ENCODE results near the gene RBM20. TPM values are rescaled to one million over a fixed set of nuclear protein-coding genes. Genes with fewer than 3 reads are reported as not detected.

RBM20 gene
- total RNA-seq, 1 experiment from 2014 or later, result 0.11 TPM

GRCh38 chr10:110843031-110843430, 198.9 kb downstream of the RBM20 start:
- Histone ChIP-seq H2AFZ (no peak overlapping the region), H3K4me3 (no peak overlapping the region), H3K27ac (no peak overlapping the region), H3F3A (ENCODE audit: insufficient read depth, low read depth) (no peaks in the 10 kb centered on the region), H3K79me2 (ENCODE audit: low read depth) (no peaks in the 10 kb centered on the region), H4K20me1 (ENCODE audit: insufficient read depth) (no peaks in the 10 kb centered on the region), H3K36me3 (ENCODE audit: low read depth) (no peaks in the 10 kb centered on the region), H3K4me2 (no peak overlapping the region), H3K9me2 (ENCODE audit: insufficient read depth) (no peaks in the 10 kb centered on the region), H3K4me1 (replicated peaks; ENCODE audit: insufficient read depth) (peaks cover 13% of the 10 kb centered on the region; the same call in 1 of the 2 replicates), H3K9me3 (ENCODE audit: insufficient read depth, low read depth) (no peaks in the 10 kb centered on the region), H3K27me3 (ENCODE audit: insufficient read depth, low read depth) (no peaks in the 10 kb centered on the region)
- ChIA-PET CTCF (no interaction called here), POLR2A (ENCODE audit: unreplicated experiment) (no interaction called here)
- intact Hi-C loops (cut with micrococcal nuclease; ENCODE audit: unreplicated experiment), result no loop called here
- no peak for TF ChIP-seq EZH2 (IDR thresholded peaks at IDR 0.05; ENCODE audit: low read depth)
- TF ChIP-seq CTCF (conservative IDR thresholded peaks at IDR 0.05), result no peak
- no TSS peak for BruUV-seq (replicated peaks)
- no peak for DNase-seq

- CTCF ChIA-PET, result no interaction called here
- TF ChIP-seq CTCF (conservative IDR thresholded peaks at IDR 0.05) (no peak), EZH2 (IDR thresholded peaks at IDR 0.05; ENCODE audit: low read depth) (no peak)
- no peaks in the 10 kb centered on the region for H4K20me1 ChIP-seq (ENCODE audit: insufficient read depth)
- H3K4me2 ChIP-seq, result no peak overlapping the region
- no peaks in the 10 kb centered on the region for H3K9me2 ChIP-seq (ENCODE audit: insufficient read depth)
- H3K36me3 ChIP-seq (ENCODE audit: low read depth), result no peaks in the 10 kb centered on the region
- no peak overlapping the region for H3K27ac ChIP-seq
- no peak for DNase-seq
- BruUV-seq (replicated peaks), result no TSS peak
- no peak overlapping the region for H3K4me3 ChIP-seq
- no peak overlapping the region for H2AFZ ChIP-seq
- H3K79me2 ChIP-seq (ENCODE audit: low read depth), result no peaks in the 10 kb centered on the region
- H3K9me3 ChIP-seq (ENCODE audit: insufficient read depth, low read depth), result no peaks in the 10 kb centered on the region
- peaks cover 13% of the 10 kb centered on the region; the same call in 1 of the 2 replicates for H3K4me1 ChIP-seq (replicated peaks; ENCODE audit: insufficient read depth)
- H3K27me3 ChIP-seq (ENCODE audit: insufficient read depth, low read depth), result no peaks in the 10 kb centered on the region
- no peaks in the 10 kb centered on the region for H3F3A ChIP-seq (ENCODE audit: insufficient read depth, low read depth)
- POLR2A ChIA-PET (ENCODE audit: unreplicated experiment), result no interaction called here
- intact Hi-C loops (cut with micrococcal nuclease; ENCODE audit: unreplicated experiment), result no loop called here
These were observed 199.9 kb downstream of the RBM20 start for GRCh38 chr10:110843796-110844616.

- Histone ChIP-seq H2AFZ (no peak overlapping the region), H3K4me3 (no peak overlapping the region), H3K4me1 (replicated peaks; ENCODE audit: insufficient read depth) (peaks cover 13% of the 10 kb centered on the region; the same call in 1 of the 2 replicates), H3K27me3 (ENCODE audit: insufficient read depth, low read depth) (no peaks in the 10 kb centered on the region), H3K36me3 (ENCODE audit: low read depth) (no peaks in the 10 kb centered on the region), H3K79me2 (ENCODE audit: low read depth) (no peaks in the 10 kb centered on the region), H3K9me2 (ENCODE audit: insufficient read depth) (no peaks in the 10 kb centered on the region), H3F3A (ENCODE audit: insufficient read depth, low read depth) (no peaks in the 10 kb centered on the region), H3K4me2 (no peak overlapping the region), H4K20me1 (ENCODE audit: insufficient read depth) (no peaks in the 10 kb centered on the region), H3K9me3 (ENCODE audit: insufficient read depth, low read depth) (no peaks in the 10 kb centered on the region), H3K27ac (no peak overlapping the region)
- intact Hi-C loops (cut with micrococcal nuclease; ENCODE audit: unreplicated experiment), result no loop called here
- BruUV-seq (replicated peaks), result no TSS peak
- ChIA-PET POLR2A (ENCODE audit: unreplicated experiment) (no interaction called here), CTCF (no interaction called here)
- DNase-seq, result no peak
- TF ChIP-seq CTCF (conservative IDR thresholded peaks at IDR 0.05) (no peak), EZH2 (IDR thresholded peaks at IDR 0.05; ENCODE audit: low read depth) (no peak)
These were observed 200.4 kb downstream of the RBM20 start for GRCh38 chr10:110844617-110844881.

Measured in PC-9 (cell line).